ENCODE data around the gene TAAR9.

TAAR9 gene

GRCh38 chr6:132567566-132567965, 29.5 kb downstream of the TAAR9 start:
- Histone ChIP-seq H3K9ac (ENCODE audit: low read length) (no peak overlapping the region), H3K4me3 (ENCODE audit: low read length) (no peak overlapping the region), H3K9me3 (ENCODE audit: control insufficient read depth, low read length) (no peaks in the 10 kb centered on the region), H3K36me3 (ENCODE audit: control insufficient read depth, insufficient read depth, low read length) (no peaks in the 10 kb centered on the region), H3K4me1 (ENCODE audit: control insufficient read depth, insufficient read depth, low read length) (no peaks in the 10 kb centered on the region), H3K27me3 (ENCODE audit: control insufficient read depth, insufficient read depth, low read length) (peaks cover 30% of the 10 kb centered on the region)

- H3K9ac ChIP-seq (ENCODE audit: low read length), result no peak overlapping the region
- H3K9me3 ChIP-seq (ENCODE audit: control insufficient read depth, low read length), result no peaks in the 10 kb centered on the region
- peaks cover 20% of the 10 kb centered on the region for H3K27me3 ChIP-seq (ENCODE audit: control insufficient read depth, insufficient read depth, low read length)
- no peak overlapping the region for H3K4me3 ChIP-seq (ENCODE audit: low read length)
- H3K4me1 ChIP-seq (ENCODE audit: control insufficient read depth, insufficient read depth, low read length), result no peaks in the 10 kb centered on the region
- no peaks in the 10 kb centered on the region for H3K36me3 ChIP-seq (ENCODE audit: control insufficient read depth, insufficient read depth, low read length)
Observed at GRCh38 chr6:132568611-132569010, 30.5 kb downstream of the TAAR9 start.

- Histone ChIP-seq H3K4me1 (ENCODE audit: control insufficient read depth, insufficient read depth, low read length) (no peaks in the 10 kb centered on the region), H3K27me3 (ENCODE audit: control insufficient read depth, insufficient read depth, low read length) (peaks cover 20% of the 10 kb centered on the region), H3K36me3 (ENCODE audit: control insufficient read depth, insufficient read depth, low read length) (no peaks in the 10 kb centered on the region), H3K9ac (ENCODE audit: low read length) (no peak overlapping the region), H3K4me3 (ENCODE audit: low read length) (no peak overlapping the region), H3K9me3 (ENCODE audit: control insufficient read depth, low read length) (no peaks in the 10 kb centered on the region)
Observed at GRCh38 chr6:132569170-132569569, 31.1 kb downstream of the TAAR9 start.

GRCh38 chr6:132570221-132570777, 32.2 kb downstream of the TAAR9 start, which contains the start of gene TAAR6:
TSS of gene TAAR6 (plus strand) at chr6:132570322. CDS start at chr6:132570322, 0 bp downstream.
- Histone ChIP-seq H3K4me1 (ENCODE audit: control insufficient read depth, insufficient read depth, low read length) (no peaks in the 10 kb centered on the region), H3K9me3 (ENCODE audit: control insufficient read depth, low read length) (no peaks in the 10 kb centered on the region), H3K27me3 (ENCODE audit: control insufficient read depth, insufficient read depth, low read length) (peaks cover 22% of the 10 kb centered on the region), H3K4me3 (ENCODE audit: low read length) (no peak within 1 kb of the TSS), H3K36me3 (ENCODE audit: control insufficient read depth, insufficient read depth, low read length) (no peaks in the 10 kb centered on the region), H3K9ac (ENCODE audit: low read length) (no peak within 1 kb of the TSS)

- no peak overlapping the region for H3K9ac ChIP-seq (ENCODE audit: low read length)
- no peaks in the 10 kb centered on the region for H3K4me1 ChIP-seq (ENCODE audit: control insufficient read depth, insufficient read depth, low read length)
- no peaks in the 10 kb centered on the region for H3K9me3 ChIP-seq (ENCODE audit: control insufficient read depth, low read length)
- H3K36me3 ChIP-seq (ENCODE audit: control insufficient read depth, insufficient read depth, low read length), result no peaks in the 10 kb centered on the region
- peaks cover 29% of the 10 kb centered on the region for H3K27me3 ChIP-seq (ENCODE audit: control insufficient read depth, insufficient read depth, low read length)
- no peak overlapping the region for H3K4me3 ChIP-seq (ENCODE audit: low read length)
Observed at GRCh38 chr6:132571774-132572173, 33.7 kb downstream of the TAAR9 start.

GRCh38 chr6:132584698-132585097, 46.6 kb downstream of the TAAR9 start:
- Histone ChIP-seq H3K36me3 (ENCODE audit: control insufficient read depth, insufficient read depth, low read length) (no peaks in the 10 kb centered on the region), H3K27me3 (ENCODE audit: control insufficient read depth, insufficient read depth, low read length) (peaks cover 24% of the 10 kb centered on the region), H3K9ac (ENCODE audit: low read length) (no peak overlapping the region), H3K9me3 (ENCODE audit: control insufficient read depth, low read length) (no peaks in the 10 kb centered on the region), H3K4me1 (ENCODE audit: control insufficient read depth, insufficient read depth, low read length) (no peaks in the 10 kb centered on the region), H3K4me3 (ENCODE audit: low read length) (no peak overlapping the region)

GRCh38 chr6:132587424-132587823, 49.3 kb downstream of the TAAR9 start:
- Histone ChIP-seq H3K4me1 (ENCODE audit: control insufficient read depth, insufficient read depth, low read length) (no peaks in the 10 kb centered on the region), H3K9me3 (ENCODE audit: control insufficient read depth, low read length) (no peaks in the 10 kb centered on the region), H3K9ac (ENCODE audit: low read length) (no peak overlapping the region), H3K36me3 (ENCODE audit: control insufficient read depth, insufficient read depth, low read length) (no peaks in the 10 kb centered on the region), H3K4me3 (ENCODE audit: low read length) (no peak overlapping the region), H3K27me3 (ENCODE audit: control insufficient read depth, insufficient read depth, low read length) (peaks cover 19% of the 10 kb centered on the region)

All from mucosa of stomach (tissue), 1 donor.